Neural cell (in vitro differentiated cells): ENCODE results near the gene TGFBR2.

ENCODE experiments used
- CTCF ChIP-seq: fragments of 450-650 bp; IDR thresholded peaks from 2 replicates; pipeline ENCODE4 v1.5.1; 2014; ENCODE audit warnings: antibody characterized with exemption, mild to moderate bottlenecking, moderate library complexity; ENCODE audit not compliant: poor library complexity, severe bottlenecking
- EZH2 ChIP-seq: fragments of 200-600, 300-800 bp; shearing (Covaris generic), sonication (generic); IDR thresholded peaks from 2 replicates; pipeline ENCODE4 v1.6.1; 2014; ENCODE audit warnings: antibody characterized with exemption, low read length, borderline replicate concordance, mild to moderate bottlenecking; ENCODE audit not compliant: insufficient read depth, poor library complexity, severe bottlenecking
- SMC3 ChIP-seq: fragments of 450-650 bp; conservative IDR thresholded peaks from 2 replicates; pipeline ENCODE4 v1.6.1; 2014; ENCODE audit warnings: antibody characterized with exemption, mild to moderate bottlenecking, moderate library complexity; ENCODE audit not compliant: poor library complexity

- TF ChIP-seq SMC3 (no peak), EZH2 (no peak), CTCF (no peak)
Observed at GRCh38 chr3:30672959-30673358, 66.6 kb downstream of the TGFBR2 start.
